K562 (cell line): Measurements from ENCODE around the gene PMM1.

Source experiments
- CTCF ChIP-seq, 3 experiments: IDR thresholded peaks in 2 of 3; conservative IDR thresholded peaks in 1 of 3; 2 replicates each; pipeline ENCODE4 v1.5.1; 2011 to 2012; ENCODE audit warnings: low read length in 3 of 3, mild to moderate bottlenecking in 3 of 3, control low read depth in 2 of 3, improper control_type of control experiment in 1 of 3, inconsistent platforms in 1 of 3, low read depth in 1 of 3, mixed read lengths in 1 of 3, moderate library complexity in 1 of 3; ENCODE audit not compliant: insufficient read depth in 2 of 3
- E2F8 ChIP-seq: fragments of 450-650 bp; IDR thresholded peaks from 2 replicates; pipeline ENCODE4 v1.7.1; 2018; ENCODE audit warnings: mild to moderate bottlenecking, low read depth; ENCODE audit not compliant: partially characterized antibody
- EP300 ChIP-seq: IDR thresholded peaks from 2 replicates; pipeline ENCODE4 v1.6.1; 2012; ENCODE audit warnings: low read length, improper control_type of control experiment
- GABPB1 ChIP-seq: sonication (generic); formaldehyde crosslinking; IDR thresholded peaks from 2 replicates; pipeline ENCODE4 v1.8.0; 2022; ENCODE audit warnings: mild to moderate bottlenecking, missing genetic modification reagents
- MAFK ChIP-seq: IDR thresholded peaks from 2 replicates; pipeline ENCODE4 v1.6.1; 2011; ENCODE audit warnings: low read length, improper control_type of control experiment
- MEF2D ChIP-seq: conservative IDR thresholded peaks from 2 replicates; pipeline ENCODE4 v1.6.1; 2016; ENCODE audit warnings: low read depth, missing genetic modification characterization, missing compliant biosample characterization
- POLR2A ChIP-seq: fragments of 450-650 bp; conservative IDR thresholded peaks from 2 replicates; pipeline ENCODE4 v1.6.1; 2016
- RAD21 ChIP-seq, 2 experiments: fragments of 250-450 bp in 1 of 2; fragments of 450-650 bp in 1 of 2; sonication (Bioruptor Pico) in 1 of 2; formaldehyde crosslinking in 1 of 2; IDR thresholded peaks in 1 of 2; conservative IDR thresholded peaks in 1 of 2; 2 replicates each; pipeline versions ENCODE4 v1.4.0 to v1.8.0; 2020 to 2022; ENCODE audit warnings: mild to moderate bottlenecking in 2 of 2, moderate library complexity in 1 of 2
- SMAD1 ChIP-seq: fragments of 150-350 bp; IDR thresholded peaks from 2 replicates; pipeline ENCODE4 v1.6.1; 2014; ENCODE audit warnings: low read length, low read depth; ENCODE audit not compliant: partially characterized antibody
- TBP ChIP-seq: optimal IDR thresholded peaks from 2 replicates; pipeline ENCODE3; 2011; ENCODE audit warnings: low read depth, low read length, improper control_type of control experiment
- ZBTB40 ChIP-seq, 2 experiments: fragments of 450-650 bp in 1 of 2; sonication (generic) in 1 of 2; formaldehyde crosslinking in 1 of 2; IDR thresholded peaks; 2 replicates each; pipeline versions ENCODE4 v1.7.1 to v1.9.0; 2016 to 2022; ENCODE audit warnings: inconsistent platforms in 1 of 2, mild to moderate bottlenecking in 1 of 2, missing genetic modification reagents in 1 of 2
- ZNF76 ChIP-seq: fragments of 250-450 bp; sonication (Bioruptor Pico); IDR thresholded peaks from 2 replicates; pipeline ENCODE4 v1.4.0; 2020; ENCODE audit warnings: mild to moderate bottlenecking, moderate library complexity, borderline replicate concordance

GRCh38 chr22:41636467-41636866 is 46.8 kb upstream of the PMM1 start:
- TF ChIP-seq EP300 (no peak), CTCF (IDR thresholded peaks at IDR 0.05 in 2 of 3, conservative IDR thresholded peaks at IDR 0.05 in 1 of 3; ENCODE audit: insufficient read depth in 2 of 3, low read depth in 1 of 3, low read length in 3 of 3) (no peak), E2F8 (no peak), SMAD1 (no peak), GABPB1 (CRISPR knock-in tag) (no peak), MAFK (no peak), RAD21 (CRISPR knock-in tag; conservative IDR thresholded peaks at IDR 0.05 in 1 of 2, IDR thresholded peaks at IDR 0.05 in 1 of 2) (no peak), ZBTB40 (IDR thresholded peaks at IDR 0.05) (no peak), ZBTB40 (CRISPR knock-in tag; IDR thresholded peaks at IDR 0.05) (no peak), ZNF76 (CRISPR knock-in tag) (no peak), MEF2D (no peak), POLR2A (no peak), TBP (no peak)
